Testis (tissue), 2 donors: ENCODE measurements around the gene CEP89.

Source experiments
- CTCF ChIP-seq, 3 experiments: fragments of 450-650 bp in 2 of 3; fragments of 200-600 bp in 1 of 3; sonication (generic) in 1 of 3; IDR thresholded peaks; one replicate each; pipeline ENCODE4 v1.5.1; 2016 to 2019; ENCODE audit warnings: antibody characterized with exemption in 3 of 3, mild to moderate bottlenecking in 2 of 3, moderate library complexity in 1 of 3
- POLR2A ChIP-seq: fragments of 450-650 bp; IDR thresholded peaks from one replicate; pipeline ENCODE4 v1.6.1; 2017; ENCODE audit warnings: antibody characterized with exemption, mild to moderate bottlenecking, moderate library complexity

GRCh38 chr19:32930567-32930966 lies 41.2 kb downstream of the CEP89 start:
- TF ChIP-seq CTCF (IDR thresholded peaks at IDR 0.05): no peak
- no peak for TF ChIP-seq POLR2A
